WTC11 (cell line): ENCODE data around the gene CAMTA1. TPM values are rescaled to one million over a fixed set of nuclear protein-coding genes. Genes with fewer than 3 reads are reported as not detected.

Source experiments
- ATAC-seq: fragments of 200-7000 bp; cut with Tn5 transposase; 2 replicates; pipeline ENCODE4 v1.10.0; 2021; ENCODE audit warnings: mild to moderate bottlenecking, moderate library complexity
- CTCF ChIA-PET: fragments of 300-600 bp; sonication (Branson Sonifier 250); formaldehyde crosslinking; loops from one replicate; lab custom pipeline; 2021; ENCODE audit warnings: antibody characterized with exemption; lab: Charles Lee
- POLR2A ChIA-PET: fragments of 350-600 bp; sonication (Branson Sonifier 250); formaldehyde crosslinking; loops from one replicate; lab custom pipeline; 2021; ENCODE audit warnings: antibody characterized with exemption; lab: Charles Lee
- DNase-seq: peaks from one replicate; pipeline ENCODE4 v3.0.0; 2021; ENCODE audit warnings: low spot score
- H3K27ac Mint-ChIP-seq: 2 replicates; pipeline ENCODE4 v1.8.0; 2021; ENCODE audit warnings: mixed read lengths
- H3K27me3 Mint-ChIP-seq: 2 replicates; pipeline ENCODE4 v1.8.0; 2021; ENCODE audit warnings: low read depth, mild to moderate bottlenecking, moderate library complexity, mixed read lengths
- H3K36me3 Mint-ChIP-seq: 2 replicates; pipeline ENCODE4 v1.8.0; 2021; ENCODE audit warnings: mixed read lengths
- H3K4me1 Mint-ChIP-seq: 2 replicates; pipeline ENCODE4 v1.8.0; 2022; ENCODE audit warnings: mixed read lengths
- H3K4me3 Mint-ChIP-seq: 2 replicates; pipeline ENCODE4 v1.8.0; 2021; ENCODE audit warnings: mild to moderate bottlenecking, moderate library complexity, mixed read lengths
- H3K9me3 Mint-ChIP-seq: 2 replicates; pipeline ENCODE4 v1.8.0; 2021; ENCODE audit warnings: mixed read lengths
- CREB1 ChIP-seq: sonication (generic); formaldehyde crosslinking; IDR thresholded peaks from 2 replicates; pipeline ENCODE4 v1.8.0; 2023; ENCODE audit warnings: mild to moderate bottlenecking, missing genetic modification reagents
- E2F1 ChIP-seq: sonication (generic); formaldehyde crosslinking; IDR thresholded peaks from 2 replicates; pipeline ENCODE4 v1.8.0; 2022; ENCODE audit warnings: mild to moderate bottlenecking, missing genetic modification reagents
- ELF4 ChIP-seq: sonication (generic); formaldehyde crosslinking; IDR thresholded peaks from 2 replicates; pipeline ENCODE4 v1.8.1; 2022; ENCODE audit warnings: low read depth, mild to moderate bottlenecking, moderate library complexity, missing genetic modification reagents
- EMX1 ChIP-seq: fragments of 250-450 bp; sonication (Bioruptor Pico); IDR thresholded peaks from 2 replicates; pipeline ENCODE4 v1.8.0; 2021; ENCODE audit warnings: mild to moderate bottlenecking
- ETV6 ChIP-seq: sonication (generic); formaldehyde crosslinking; IDR thresholded peaks from 2 replicates; pipeline ENCODE4 v1.8.1; 2022; ENCODE audit warnings: mild to moderate bottlenecking, missing genetic modification reagents
- FOXK1 ChIP-seq: sonication (generic); formaldehyde crosslinking; IDR thresholded peaks from 2 replicates; pipeline ENCODE4 v1.8.0; 2022; ENCODE audit warnings: mild to moderate bottlenecking, moderate library complexity, missing genetic modification reagents
- FOXP1 ChIP-seq: sonication (generic); formaldehyde crosslinking; IDR thresholded peaks from 2 replicates; pipeline ENCODE4 v1.8.0; 2022; ENCODE audit warnings: missing genetic modification reagents, mild to moderate bottlenecking, moderate library complexity, borderline replicate concordance
- HMGA2 ChIP-seq: fragments of 250-450 bp; sonication (Bioruptor Pico); IDR thresholded peaks from 2 replicates; pipeline ENCODE4 v1.4.0; 2021; ENCODE audit warnings: mild to moderate bottlenecking, moderate library complexity
- KAT7 ChIP-seq: sonication (generic); formaldehyde crosslinking; IDR thresholded peaks from 2 replicates; pipeline ENCODE4 v1.8.1; 2023; ENCODE audit warnings: missing genetic modification reagents, mild to moderate bottlenecking, borderline replicate concordance
- NFATC4 ChIP-seq: fragments of 250-450 bp; sonication (Bioruptor Pico); IDR thresholded peaks from 2 replicates; pipeline ENCODE4 v1.9.0; 2021; ENCODE audit warnings: mild to moderate bottlenecking
- SOX15 ChIP-seq: fragments of 250-450 bp; sonication (Bioruptor Pico); IDR thresholded peaks from 2 replicates; pipeline ENCODE4 v1.9.0; 2021; ENCODE audit warnings: mild to moderate bottlenecking
- TCF7 ChIP-seq: sonication (generic); formaldehyde crosslinking; IDR thresholded peaks from 2 replicates; pipeline ENCODE4 v1.8.0; 2022; ENCODE audit warnings: mild to moderate bottlenecking, low read depth, missing genetic modification reagents, moderate library complexity
- USF2 ChIP-seq: sonication (generic); formaldehyde crosslinking; IDR thresholded peaks from 2 replicates; pipeline ENCODE4 v1.8.1; 2023; ENCODE audit warnings: mild to moderate bottlenecking, missing genetic modification reagents, moderate library complexity
- ZNF121 ChIP-seq: sonication (generic); formaldehyde crosslinking; IDR thresholded peaks from 2 replicates; pipeline ENCODE4 v1.8.0; 2023; ENCODE audit warnings: missing genetic modification reagents
- ZNF232 ChIP-seq: sonication (generic); formaldehyde crosslinking; IDR thresholded peaks from 2 replicates; pipeline ENCODE4 v1.8.0; 2022; ENCODE audit warnings: mild to moderate bottlenecking, missing genetic modification reagents
- ZNF416 ChIP-seq: fragments of 250-450 bp; sonication (Bioruptor Pico); IDR thresholded peaks from 2 replicates; pipeline ENCODE4 v1.9.0; 2021; ENCODE audit warnings: mild to moderate bottlenecking, inconsistent platforms
- ZNF423 ChIP-seq: fragments of 250-450 bp; sonication (Bioruptor Pico); IDR thresholded peaks from 2 replicates; pipeline ENCODE4 v2.1.2; 2022; ENCODE audit warnings: mild to moderate bottlenecking, moderate library complexity
- total RNA-seq: library from RNA; stranded (reverse); gene quantifications from 3 replicates; pipeline ENCODE4 v1.2.3, GENCODE V29; 2021
- TF ChIP-seq, protein P1 (sequence below): fragments of 250-450 bp; sonication (Bioruptor Pico); IDR thresholded peaks from 2 replicates; pipeline ENCODE4 v1.9.0; 2021; ENCODE audit warnings: mild to moderate bottlenecking
- TF ChIP-seq, protein P2 (sequence below): sonication (generic); formaldehyde crosslinking; IDR thresholded peaks from 2 replicates; pipeline ENCODE4 v1.8.1; 2023; ENCODE audit warnings: mild to moderate bottlenecking, missing genetic modification reagents
- TF ChIP-seq, protein P3 (sequence below): fragments of 250-450 bp; sonication (Bioruptor Pico); IDR thresholded peaks from 2 replicates; pipeline ENCODE4 v2.1.2; 2022; ENCODE audit warnings: mild to moderate bottlenecking, moderate library complexity
- TF ChIP-seq, protein P4 (sequence below): fragments of 250-450 bp; sonication (Bioruptor Pico); IDR thresholded peaks from 2 replicates; pipeline ENCODE4 v1.9.0; 2021; ENCODE audit warnings: mild to moderate bottlenecking, borderline replicate concordance
- TF ChIP-seq, protein P5 (sequence below): fragments of 200-600 bp; IDR thresholded peaks from 2 replicates; pipeline ENCODE4 v1.8.0; 2022; ENCODE audit warnings: antibody characterized with exemption

CAMTA1 gene
- total RNA-seq, 1 experiment from 2014 or later: 86.4 TPM

- no peaks in the 10 kb centered on the region for H3K9me3 Mint-ChIP-seq
- H3K4me1 Mint-ChIP-seq: no peaks in the 10 kb centered on the region; the same call in 1 of the 2 replicates
- H3K27me3 Mint-ChIP-seq: no peaks in the 10 kb centered on the region
- no peak for ATAC-seq
- POLR2A ChIA-PET: no interaction called here
- no peak overlapping the region for H3K27ac Mint-ChIP-seq
- no peaks in the 10 kb centered on the region for H3K36me3 Mint-ChIP-seq
- CTCF ChIA-PET: interaction anchor here (1.0 kb wide), 1 partner anchor 10 kb away, joined by 3 read pairs; no protein-coding TSS in a partner anchor
- no peak for TF ChIP-seq USF2 (CRISPR knock-in tag)
- no peak overlapping the region for H3K4me3 Mint-ChIP-seq
- DNase-seq: no peak
Observed at GRCh38 chr1:7447093-7447492, 661.8 kb downstream of the CAMTA1 start.

GRCh38 chr1:7447736-7448135 lies 662.5 kb downstream of the CAMTA1 start:
- ATAC-seq: no peak
- no peaks in the 10 kb centered on the region for H3K9me3 Mint-ChIP-seq
- no peak for TF ChIP-seq ELF4
- no peak for TF ChIP-seq KAT7 (CRISPR knock-in tag)
- no peak for TF ChIP-seq ZNF416
- TF ChIP-seq, protein P1, sequence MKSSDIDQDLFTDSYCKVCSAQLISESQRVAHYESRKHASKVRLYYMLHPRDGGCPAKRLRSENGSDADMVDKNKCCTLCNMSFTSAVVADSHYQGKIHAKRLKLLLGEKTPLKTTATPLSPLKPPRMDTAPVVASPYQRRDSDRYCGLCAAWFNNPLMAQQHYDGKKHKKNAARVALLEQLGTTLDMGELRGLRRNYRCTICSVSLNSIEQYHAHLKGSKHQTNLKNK (CRISPR knock-in tag): no peak
- TF ChIP-seq HMGA2 (CRISPR knock-in tag): no peak
- no peak for TF ChIP-seq SOX15 (CRISPR knock-in tag)
- TF ChIP-seq ETV6 (CRISPR knock-in tag): no peak
- TF ChIP-seq, all 79 proteins: peak for 0
- ChIA-PET POLR2A (no interaction called here), CTCF (interaction anchor here (1.0 kb wide), 1 partner anchor 9 kb away, joined by 3 read pairs; no protein-coding TSS in a partner anchor)
- Mint-ChIP-seq H3K36me3 (no peaks in the 10 kb centered on the region), H3K27ac (no peak overlapping the region), H3K4me1 (no peaks in the 10 kb centered on the region; the same call in 1 of the 2 replicates), H3K4me3 (no peak overlapping the region), H3K27me3 (no peaks in the 10 kb centered on the region)
- DNase-seq: no peak

GRCh38 chr1:7448986-7449385 lies 663.7 kb downstream of the CAMTA1 start:
- CTCF ChIA-PET: no interaction called here
- Mint-ChIP-seq H3K27me3 (no peaks in the 10 kb centered on the region), H3K27ac (no peak overlapping the region), H3K36me3 (no peaks in the 10 kb centered on the region), H3K9me3 (no peaks in the 10 kb centered on the region), H3K4me1 (peaks cover 4% of the 10 kb centered on the region), H3K4me3 (no peak overlapping the region)
- DNase-seq (no peak), ATAC-seq (no peak)
- POLR2A ChIA-PET: interaction anchor here (0.7 kb wide), 1 partner anchor 13 kb away, joined by 3 read pairs; no protein-coding TSS in a partner anchor
- TF ChIP-seq HMGA2 (CRISPR knock-in tag): no peak
- no peak for TF ChIP-seq FOXK1 (CRISPR knock-in tag)
- no peak for TF ChIP-seq ZNF232 (CRISPR knock-in tag)
- TF ChIP-seq, protein P2, sequence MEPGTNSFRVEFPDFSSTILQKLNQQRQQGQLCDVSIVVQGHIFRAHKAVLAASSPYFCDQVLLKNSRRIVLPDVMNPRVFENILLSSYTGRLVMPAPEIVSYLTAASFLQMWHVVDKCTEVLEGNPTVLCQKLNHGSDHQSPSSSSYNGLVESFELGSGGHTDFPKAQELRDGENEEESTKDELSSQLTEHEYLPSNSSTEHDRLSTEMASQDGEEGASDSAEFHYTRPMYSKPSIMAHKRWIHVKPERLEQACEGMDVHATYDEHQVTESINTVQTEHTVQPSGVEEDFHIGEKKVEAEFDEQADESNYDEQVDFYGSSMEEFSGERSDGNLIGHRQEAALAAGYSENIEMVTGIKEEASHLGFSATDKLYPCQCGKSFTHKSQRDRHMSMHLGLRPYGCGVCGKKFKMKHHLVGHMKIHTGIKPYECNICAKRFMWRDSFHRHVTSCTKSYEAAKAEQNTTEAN (CRISPR knock-in tag): no peak
- TF ChIP-seq TCF7: no peak
- no peak for TF ChIP-seq ZNF423 (CRISPR knock-in tag)
- TF ChIP-seq, protein P3, sequence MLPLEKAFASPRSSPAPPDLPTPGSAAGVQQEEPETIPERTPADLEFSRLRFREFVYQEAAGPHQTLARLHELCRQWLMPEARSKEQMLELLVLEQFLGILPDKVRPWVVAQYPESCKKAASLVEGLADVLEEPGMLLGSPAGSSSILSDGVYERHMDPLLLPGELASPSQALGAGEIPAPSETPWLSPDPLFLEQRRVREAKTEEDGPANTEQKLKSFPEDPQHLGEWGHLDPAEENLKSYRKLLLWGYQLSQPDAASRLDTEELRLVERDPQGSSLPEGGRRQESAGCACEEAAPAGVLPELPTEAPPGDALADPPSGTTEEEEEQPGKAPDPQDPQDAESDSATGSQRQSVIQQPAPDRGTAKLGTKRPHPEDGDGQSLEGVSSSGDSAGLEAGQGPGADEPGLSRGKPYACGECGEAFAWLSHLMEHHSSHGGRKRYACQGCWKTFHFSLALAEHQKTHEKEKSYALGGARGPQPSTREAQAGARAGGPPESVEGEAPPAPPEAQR (CRISPR knock-in tag): no peak
- TF ChIP-seq NFATC4: no peak
- TF ChIP-seq, protein P4, sequence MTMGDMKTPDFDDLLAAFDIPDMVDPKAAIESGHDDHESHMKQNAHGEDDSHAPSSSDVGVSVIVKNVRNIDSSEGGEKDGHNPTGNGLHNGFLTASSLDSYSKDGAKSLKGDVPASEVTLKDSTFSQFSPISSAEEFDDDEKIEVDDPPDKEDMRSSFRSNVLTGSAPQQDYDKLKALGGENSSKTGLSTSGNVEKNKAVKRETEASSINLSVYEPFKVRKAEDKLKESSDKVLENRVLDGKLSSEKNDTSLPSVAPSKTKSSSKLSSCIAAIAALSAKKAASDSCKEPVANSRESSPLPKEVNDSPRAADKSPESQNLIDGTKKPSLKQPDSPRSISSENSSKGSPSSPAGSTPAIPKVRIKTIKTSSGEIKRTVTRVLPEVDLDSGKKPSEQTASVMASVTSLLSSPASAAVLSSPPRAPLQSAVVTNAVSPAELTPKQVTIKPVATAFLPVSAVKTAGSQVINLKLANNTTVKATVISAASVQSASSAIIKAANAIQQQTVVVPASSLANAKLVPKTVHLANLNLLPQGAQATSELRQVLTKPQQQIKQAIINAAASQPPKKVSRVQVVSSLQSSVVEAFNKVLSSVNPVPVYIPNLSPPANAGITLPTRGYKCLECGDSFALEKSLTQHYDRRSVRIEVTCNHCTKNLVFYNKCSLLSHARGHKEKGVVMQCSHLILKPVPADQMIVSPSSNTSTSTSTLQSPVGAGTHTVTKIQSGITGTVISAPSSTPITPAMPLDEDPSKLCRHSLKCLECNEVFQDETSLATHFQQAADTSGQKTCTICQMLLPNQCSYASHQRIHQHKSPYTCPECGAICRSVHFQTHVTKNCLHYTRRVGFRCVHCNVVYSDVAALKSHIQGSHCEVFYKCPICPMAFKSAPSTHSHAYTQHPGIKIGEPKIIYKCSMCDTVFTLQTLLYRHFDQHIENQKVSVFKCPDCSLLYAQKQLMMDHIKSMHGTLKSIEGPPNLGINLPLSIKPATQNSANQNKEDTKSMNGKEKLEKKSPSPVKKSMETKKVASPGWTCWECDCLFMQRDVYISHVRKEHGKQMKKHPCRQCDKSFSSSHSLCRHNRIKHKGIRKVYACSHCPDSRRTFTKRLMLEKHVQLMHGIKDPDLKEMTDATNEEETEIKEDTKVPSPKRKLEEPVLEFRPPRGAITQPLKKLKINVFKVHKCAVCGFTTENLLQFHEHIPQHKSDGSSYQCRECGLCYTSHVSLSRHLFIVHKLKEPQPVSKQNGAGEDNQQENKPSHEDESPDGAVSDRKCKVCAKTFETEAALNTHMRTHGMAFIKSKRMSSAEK (CRISPR knock-in tag): no peak
- no peak for TF ChIP-seq E2F1 (CRISPR knock-in tag)
- no peak for TF ChIP-seq SOX15 (CRISPR knock-in tag)
- TF ChIP-seq, protein P5, sequence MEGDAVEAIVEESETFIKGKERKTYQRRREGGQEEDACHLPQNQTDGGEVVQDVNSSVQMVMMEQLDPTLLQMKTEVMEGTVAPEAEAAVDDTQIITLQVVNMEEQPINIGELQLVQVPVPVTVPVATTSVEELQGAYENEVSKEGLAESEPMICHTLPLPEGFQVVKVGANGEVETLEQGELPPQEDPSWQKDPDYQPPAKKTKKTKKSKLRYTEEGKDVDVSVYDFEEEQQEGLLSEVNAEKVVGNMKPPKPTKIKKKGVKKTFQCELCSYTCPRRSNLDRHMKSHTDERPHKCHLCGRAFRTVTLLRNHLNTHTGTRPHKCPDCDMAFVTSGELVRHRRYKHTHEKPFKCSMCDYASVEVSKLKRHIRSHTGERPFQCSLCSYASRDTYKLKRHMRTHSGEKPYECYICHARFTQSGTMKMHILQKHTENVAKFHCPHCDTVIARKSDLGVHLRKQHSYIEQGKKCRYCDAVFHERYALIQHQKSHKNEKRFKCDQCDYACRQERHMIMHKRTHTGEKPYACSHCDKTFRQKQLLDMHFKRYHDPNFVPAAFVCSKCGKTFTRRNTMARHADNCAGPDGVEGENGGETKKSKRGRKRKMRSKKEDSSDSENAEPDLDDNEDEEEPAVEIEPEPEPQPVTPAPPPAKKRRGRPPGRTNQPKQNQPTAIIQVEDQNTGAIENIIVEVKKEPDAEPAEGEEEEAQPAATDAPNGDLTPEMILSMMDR: no peak
- no peak for TF ChIP-seq FOXP1
- no peak for TF ChIP-seq EMX1
- no peak for TF ChIP-seq CREB1
- no peak for TF ChIP-seq ZNF121 (CRISPR knock-in tag)
